ENCODE measurements around the gene CFAP46. TPM values are rescaled to one million over a fixed set of nuclear protein-coding genes. Genes with fewer than 3 reads are reported as not detected.
"Not testable (repeated sequence)": the region's sequence is repeated elsewhere in the genome, so short reads cannot be mapped to it uniquely, and the experiment has no call there.

CFAP46 gene
- total RNA-seq, 1 donor from 2014 or later, result 1.6 TPM

DNA sequence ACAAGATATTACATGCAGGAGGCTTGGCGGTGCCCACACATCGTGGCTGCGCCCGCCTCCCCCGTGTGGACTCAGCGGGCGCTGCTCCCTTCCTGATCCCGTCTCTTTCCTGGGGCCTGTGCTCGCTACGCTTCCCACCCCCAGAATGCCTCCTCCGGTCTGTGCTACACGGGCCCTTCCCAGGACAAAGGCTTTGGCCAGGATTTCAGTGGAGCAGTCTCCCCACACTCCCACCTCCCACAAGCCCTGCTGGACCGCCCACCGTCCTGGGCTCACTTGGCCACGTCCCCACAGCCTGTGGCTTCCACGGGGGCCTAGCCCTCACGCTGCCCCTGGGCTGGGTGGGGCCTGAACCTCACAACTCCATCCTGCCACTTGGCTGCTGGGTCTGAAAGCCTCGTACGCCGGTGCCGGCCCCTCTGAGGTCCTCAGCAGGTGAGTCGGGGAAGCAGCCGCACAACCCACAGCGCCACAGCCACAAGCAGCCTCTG, 17.3 kb downstream of the CFAP46 start:
- H3K4me2 ChIP-seq, result no peak overlapping the region
- no peak overlapping the region for H3K4me3 ChIP-seq
- Mint-ChIP-seq H3K27me3 (ENCODE audit: insufficient read depth, low read depth) (peaks cover 2% of the 10 kb centered on the region), H3K27ac (peak overlapping the region; percentile 57), H3K36me3 (peaks cover 2% of the 10 kb centered on the region), H3K4me3 (no peak overlapping the region), H3K9me3 (no peaks in the 10 kb centered on the region), H3K4me1 (peaks cover 3% of the 10 kb centered on the region)
- H4K20me1 ChIP-seq (ENCODE audit: low read depth), result no peaks in the 10 kb centered on the region
- TF ChIP-seq EZH2phosphoT487 (IDR thresholded peaks at IDR 0.05) (no peak), EZH2 (IDR thresholded peaks at IDR 0.05) (no peak)
- TF ChIP-seq, protein P1, sequence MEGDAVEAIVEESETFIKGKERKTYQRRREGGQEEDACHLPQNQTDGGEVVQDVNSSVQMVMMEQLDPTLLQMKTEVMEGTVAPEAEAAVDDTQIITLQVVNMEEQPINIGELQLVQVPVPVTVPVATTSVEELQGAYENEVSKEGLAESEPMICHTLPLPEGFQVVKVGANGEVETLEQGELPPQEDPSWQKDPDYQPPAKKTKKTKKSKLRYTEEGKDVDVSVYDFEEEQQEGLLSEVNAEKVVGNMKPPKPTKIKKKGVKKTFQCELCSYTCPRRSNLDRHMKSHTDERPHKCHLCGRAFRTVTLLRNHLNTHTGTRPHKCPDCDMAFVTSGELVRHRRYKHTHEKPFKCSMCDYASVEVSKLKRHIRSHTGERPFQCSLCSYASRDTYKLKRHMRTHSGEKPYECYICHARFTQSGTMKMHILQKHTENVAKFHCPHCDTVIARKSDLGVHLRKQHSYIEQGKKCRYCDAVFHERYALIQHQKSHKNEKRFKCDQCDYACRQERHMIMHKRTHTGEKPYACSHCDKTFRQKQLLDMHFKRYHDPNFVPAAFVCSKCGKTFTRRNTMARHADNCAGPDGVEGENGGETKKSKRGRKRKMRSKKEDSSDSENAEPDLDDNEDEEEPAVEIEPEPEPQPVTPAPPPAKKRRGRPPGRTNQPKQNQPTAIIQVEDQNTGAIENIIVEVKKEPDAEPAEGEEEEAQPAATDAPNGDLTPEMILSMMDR (IDR thresholded peaks at IDR 0.05), result no peak
- H3K36me3 ChIP-seq, result no peaks in the 10 kb centered on the region
- H2AFZ ChIP-seq (replicated peaks), result no peak overlapping the region
- no peaks in the 10 kb centered on the region for H3K79me2 ChIP-seq (ENCODE audit: low read depth)
- no peaks in the 10 kb centered on the region for H3K27me3 ChIP-seq
- H3K4me1 ChIP-seq, result no peaks in the 10 kb centered on the region
- no peaks in the 10 kb centered on the region for H3K9me3 ChIP-seq (ENCODE audit: low read depth)
- H3K27ac ChIP-seq, result no peak overlapping the region
- H3F3A ChIP-seq (ENCODE audit: low read depth), result no peaks in the 10 kb centered on the region
- no peak for DNase-seq (ENCODE audit: low spot score)
- H3K9ac ChIP-seq, result no peak overlapping the region

GRCh38 chr10:132924046-132924952, 18.1 kb downstream of the CFAP46 start:
- no peaks in the 10 kb centered on the region for H3F3A ChIP-seq (ENCODE audit: low read depth)
- H3K9ac ChIP-seq, result no peak overlapping the region
- no peaks in the 10 kb centered on the region for H3K27me3 ChIP-seq
- TF ChIP-seq EZH2phosphoT487 (IDR thresholded peaks at IDR 0.05) (no peak), EZH2 (IDR thresholded peaks at IDR 0.05) (no peak)
- TF ChIP-seq, protein P1 (IDR thresholded peaks at IDR 0.05), result no peak
- no peak for DNase-seq (ENCODE audit: low spot score)
- no peak overlapping the region for H3K4me2 ChIP-seq
- H3K79me2 ChIP-seq (ENCODE audit: low read depth), result no peaks in the 10 kb centered on the region
- H3K4me3 ChIP-seq, result no peak overlapping the region
- peak overlapping the region; percentile 57 for H3K27ac Mint-ChIP-seq
- no peak overlapping the region for H3K27ac ChIP-seq
- no peaks in the 10 kb centered on the region for H3K36me3 ChIP-seq
- H3K9me3 ChIP-seq (ENCODE audit: low read depth), result no peaks in the 10 kb centered on the region
- no peaks in the 10 kb centered on the region for H3K9me3 Mint-ChIP-seq
- H3K4me1 ChIP-seq, result no peaks in the 10 kb centered on the region
- H2AFZ ChIP-seq (replicated peaks), result no peak overlapping the region
- H4K20me1 ChIP-seq (ENCODE audit: low read depth), result no peaks in the 10 kb centered on the region
- H3K4me3 Mint-ChIP-seq, result no peak overlapping the region
- no peaks in the 10 kb centered on the region for H3K4me1 Mint-ChIP-seq
- no peaks in the 10 kb centered on the region for H3K36me3 Mint-ChIP-seq
- H3K27me3 Mint-ChIP-seq (ENCODE audit: insufficient read depth, low read depth), result peaks cover 2% of the 10 kb centered on the region

DNA sequence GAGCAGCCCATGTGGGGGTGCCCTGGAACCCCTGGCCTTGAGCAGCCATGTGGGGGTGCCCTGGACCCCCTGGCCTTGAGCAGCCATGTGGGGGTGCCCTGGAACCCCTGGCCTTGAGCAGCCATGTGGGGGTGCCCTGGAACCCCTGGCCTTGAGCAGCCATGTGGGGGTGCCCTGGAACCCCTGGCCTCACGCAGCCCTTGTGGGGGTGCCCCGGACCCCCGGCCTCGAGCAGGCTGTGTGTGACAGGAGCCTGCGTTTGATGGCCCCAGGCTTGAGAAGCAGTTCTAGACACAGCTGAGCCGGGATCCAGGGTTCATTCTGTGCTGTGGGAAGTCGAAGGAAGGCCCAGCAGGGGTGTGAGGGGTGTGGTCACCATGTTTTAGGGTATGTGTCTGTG, 19.0 kb downstream of the CFAP46 start:
- H3K27ac Mint-ChIP-seq; H3K27ac ChIP-seq; H3K9me3 Mint-ChIP-seq; H3K4me1 ChIP-seq; H3K4me2 ChIP-seq; H3K36me3 ChIP-seq; H3K9me3 ChIP-seq (ENCODE audit: low read depth); H3K36me3 Mint-ChIP-seq; H3K4me1 Mint-ChIP-seq; H2AFZ ChIP-seq (replicated peaks); H3K79me2 ChIP-seq (ENCODE audit: low read depth); DNase-seq (ENCODE audit: low spot score); H3K9ac ChIP-seq; H3K27me3 ChIP-seq; H3F3A ChIP-seq (ENCODE audit: low read depth); H3K4me3 Mint-ChIP-seq; H3K27me3 Mint-ChIP-seq (ENCODE audit: insufficient read depth, low read depth); H3K4me3 ChIP-seq; H4K20me1 ChIP-seq (ENCODE audit: low read depth): not testable (repeated sequence)

- Histone ChIP-seq H3K27ac (no peak overlapping the region), H3K4me3 (no peak overlapping the region), H3K36me3 (no peaks in the 10 kb centered on the region), H4K20me1 (ENCODE audit: low read depth) (no peaks in the 10 kb centered on the region), H3K9ac (no peak overlapping the region), H3K27me3 (no peaks in the 10 kb centered on the region), H3K4me1 (no peaks in the 10 kb centered on the region), H3F3A (ENCODE audit: low read depth) (no peaks in the 10 kb centered on the region), H3K4me2 (no peak overlapping the region), H2AFZ (replicated peaks) (no peak overlapping the region), H3K9me3 (ENCODE audit: low read depth) (no peaks in the 10 kb centered on the region), H3K79me2 (ENCODE audit: low read depth) (no peaks in the 10 kb centered on the region)
- no peak overlapping the region for H3K27ac Mint-ChIP-seq
- H3K9me3 Mint-ChIP-seq, result no peaks in the 10 kb centered on the region
- H3K36me3 Mint-ChIP-seq, result no peaks in the 10 kb centered on the region
- no peak overlapping the region for H3K4me3 Mint-ChIP-seq
- TF ChIP-seq, protein P1 (IDR thresholded peaks at IDR 0.05), result no peak
- TF ChIP-seq EZH2phosphoT487 (IDR thresholded peaks at IDR 0.05) (no peak), EZH2 (IDR thresholded peaks at IDR 0.05) (no peak)
- DNase-seq (ENCODE audit: low spot score), result no peak
- peaks cover 2% of the 10 kb centered on the region for H3K27me3 Mint-ChIP-seq (ENCODE audit: insufficient read depth, low read depth)
- H3K4me1 Mint-ChIP-seq, result no peaks in the 10 kb centered on the region
These were observed 19.5 kb downstream of the CFAP46 start for GRCh38 chr10:132922872-132923271.
